Activated naive CD4-positive, alpha-beta T cell (primary cell): ENCODE data around the gene TOM1.
A peak's percentile ranks its signal among the peaks of the same experiment; 100 is the strongest.

Experiments used
- DNase-seq, 4 experiments: peaks; one replicate each; lab custom pipeline; 2025; lab: John Stamatoyannopoulos, UW

Gene TOM1

GRCh38 chr22:35324067-35324466 lies 24.4 kb downstream of the TOM1 start:
- DNase-seq = no peak

DNA sequence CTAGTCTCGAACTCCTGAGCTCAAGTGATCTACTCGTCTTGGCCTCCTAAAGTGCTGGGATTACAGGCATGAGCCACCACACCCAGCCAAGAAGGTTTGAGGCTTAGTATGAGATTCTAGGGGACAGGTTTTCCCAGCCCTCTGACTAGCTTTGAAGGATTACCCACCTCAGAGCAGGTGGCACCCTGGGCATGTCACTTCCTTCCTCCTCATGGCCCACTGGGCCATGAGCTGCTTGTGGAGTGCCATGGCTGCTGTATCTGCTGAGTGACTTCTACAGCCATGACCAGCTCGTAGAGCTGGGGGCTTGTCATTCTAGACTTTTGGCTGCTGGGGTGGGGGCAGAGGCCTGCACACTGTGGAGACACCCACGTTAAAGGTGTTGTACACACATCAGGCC lies 25.1 kb downstream of the TOM1 start:
- DNase-seq = no peak

DNA sequence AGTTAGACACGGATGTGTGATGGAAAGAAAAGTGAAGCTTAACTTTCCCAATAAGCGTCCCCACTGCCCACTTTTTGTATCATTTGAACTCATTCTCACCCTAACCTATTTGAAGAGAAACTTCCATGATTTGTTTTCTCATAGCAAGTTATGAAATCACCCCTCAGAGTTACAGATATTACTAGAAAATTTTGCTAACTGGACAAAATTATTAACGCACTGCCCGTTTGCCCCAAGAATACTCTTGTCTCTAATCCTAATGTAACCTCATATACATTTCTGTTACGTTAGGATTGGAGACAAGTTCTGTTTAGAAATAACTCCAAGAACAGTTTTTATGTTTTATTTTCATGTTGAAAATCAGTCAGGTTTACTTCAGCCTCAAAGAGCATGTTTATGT lies 25.5 kb downstream of the TOM1 start:
- DNase-seq = no peak

DNA sequence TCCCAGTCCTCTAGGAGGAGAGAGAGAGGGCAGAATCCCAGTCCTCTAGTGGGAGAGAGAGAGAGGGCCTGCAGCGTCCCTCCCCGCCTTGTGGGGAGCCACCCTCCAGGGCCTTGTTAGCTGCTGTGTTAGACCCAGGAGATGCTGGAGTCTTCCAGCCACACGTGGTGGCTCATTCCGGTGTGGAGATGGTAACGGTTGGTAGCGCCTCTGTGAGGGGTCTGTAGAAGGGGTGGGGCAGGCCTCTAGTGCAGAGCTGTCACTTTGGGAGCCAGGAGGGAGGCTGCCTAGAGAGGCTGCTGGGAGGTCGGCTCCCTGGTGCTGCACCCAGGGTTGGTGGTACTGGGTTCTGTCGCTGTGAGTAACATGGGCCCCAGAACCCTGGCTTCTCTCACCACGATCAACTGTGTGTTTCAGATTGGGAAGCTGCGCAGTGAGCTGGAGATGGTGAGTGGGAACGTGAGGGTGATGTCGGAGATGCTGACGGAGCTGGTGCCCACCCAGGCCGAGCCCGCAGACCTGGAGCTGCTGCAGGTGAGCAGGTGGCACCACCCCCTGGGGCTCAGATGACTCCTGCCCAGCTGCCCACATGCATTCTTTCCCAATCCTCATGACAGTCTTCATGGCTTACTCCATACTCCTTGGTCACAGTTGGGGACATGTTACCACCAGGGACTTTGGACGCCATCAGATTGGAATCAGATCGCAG lies 27.3 kb downstream of the TOM1 start:
- no peak for DNase-seq

DNA sequence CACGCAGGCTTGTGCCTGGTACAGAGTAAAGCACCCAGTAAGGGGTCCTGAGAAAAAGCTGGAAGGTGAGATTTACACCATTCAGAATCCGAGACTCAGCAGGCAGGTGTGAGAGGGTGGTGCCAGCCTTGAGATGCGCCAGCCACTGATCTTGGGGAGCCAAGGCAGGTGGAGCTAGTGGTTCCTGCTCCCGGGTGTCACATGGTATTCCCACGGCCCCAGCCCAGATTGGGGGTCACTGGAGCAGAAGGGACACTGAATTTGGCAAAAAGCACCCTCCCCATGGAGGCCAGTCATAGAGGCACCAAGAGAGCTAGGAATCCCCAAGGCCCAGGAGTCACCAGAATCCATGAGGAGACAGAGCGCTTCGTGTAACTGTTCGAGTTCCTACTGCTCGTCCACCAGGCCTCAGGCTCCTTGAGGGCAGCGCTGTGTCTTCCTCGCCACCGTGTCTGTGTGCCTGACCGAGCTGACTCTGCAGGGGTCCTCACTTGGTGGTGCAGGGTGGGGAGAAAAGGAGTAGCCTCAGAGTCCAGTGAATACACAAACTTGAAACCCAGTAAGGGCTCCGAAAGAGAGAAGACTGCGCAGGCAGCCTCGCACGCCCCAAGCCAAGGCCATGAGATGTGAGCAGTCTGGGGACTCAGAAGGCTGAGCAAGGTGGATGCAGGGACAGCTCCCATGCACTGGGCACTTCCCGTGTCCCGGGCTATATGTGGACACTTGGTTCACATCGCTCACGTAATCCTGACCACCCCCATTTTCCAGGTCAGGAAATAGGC lies 28.2 kb downstream of the TOM1 start:
- DNase-seq = no peak

GRCh38 chr22:35328472-35328885 lies 28.8 kb downstream of the TOM1 start:
- DNase-seq = no peak

- no peak for DNase-seq
Observed at GRCh38 chr22:35329114-35329847, 29.6 kb downstream of the TOM1 start.

- DNase-seq = peak in 3 of 4 experiments; percentile 6 to 35 (median 14)
Observed at GRCh38 chr22:35330258-35330861, 30.7 kb downstream of the TOM1 start.

GRCh38 chr22:35332278-35332677 lies 32.6 kb downstream of the TOM1 start:
- DNase-seq = no peak

- no peak for DNase-seq
Observed at GRCh38 chr22:35333220-35333619, 33.5 kb downstream of the TOM1 start.

- DNase-seq = no peak
Observed at GRCh38 chr22:35334004-35334403, 34.3 kb downstream of the TOM1 start.

DNA sequence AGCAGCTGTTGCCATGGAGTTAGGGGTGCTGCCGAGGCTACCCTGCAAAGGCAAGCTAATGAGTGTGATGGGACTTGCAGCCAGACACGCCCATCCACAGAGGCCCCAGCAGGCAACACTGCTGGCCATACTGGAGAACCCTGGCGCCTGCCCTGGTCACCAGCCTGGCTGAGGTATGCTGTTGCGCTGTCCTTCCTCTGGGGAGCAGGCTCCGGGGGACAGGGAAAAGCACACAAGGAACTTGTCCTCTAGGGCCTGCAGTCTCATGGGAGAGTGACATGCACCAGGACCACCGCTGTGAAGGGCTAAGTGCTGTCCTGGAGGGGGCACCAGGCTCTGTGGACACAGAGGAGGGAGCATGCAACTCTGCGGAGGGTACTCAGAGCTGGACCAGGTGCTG lies 35.8 kb downstream of the TOM1 start:
- no peak for DNase-seq

DNA sequence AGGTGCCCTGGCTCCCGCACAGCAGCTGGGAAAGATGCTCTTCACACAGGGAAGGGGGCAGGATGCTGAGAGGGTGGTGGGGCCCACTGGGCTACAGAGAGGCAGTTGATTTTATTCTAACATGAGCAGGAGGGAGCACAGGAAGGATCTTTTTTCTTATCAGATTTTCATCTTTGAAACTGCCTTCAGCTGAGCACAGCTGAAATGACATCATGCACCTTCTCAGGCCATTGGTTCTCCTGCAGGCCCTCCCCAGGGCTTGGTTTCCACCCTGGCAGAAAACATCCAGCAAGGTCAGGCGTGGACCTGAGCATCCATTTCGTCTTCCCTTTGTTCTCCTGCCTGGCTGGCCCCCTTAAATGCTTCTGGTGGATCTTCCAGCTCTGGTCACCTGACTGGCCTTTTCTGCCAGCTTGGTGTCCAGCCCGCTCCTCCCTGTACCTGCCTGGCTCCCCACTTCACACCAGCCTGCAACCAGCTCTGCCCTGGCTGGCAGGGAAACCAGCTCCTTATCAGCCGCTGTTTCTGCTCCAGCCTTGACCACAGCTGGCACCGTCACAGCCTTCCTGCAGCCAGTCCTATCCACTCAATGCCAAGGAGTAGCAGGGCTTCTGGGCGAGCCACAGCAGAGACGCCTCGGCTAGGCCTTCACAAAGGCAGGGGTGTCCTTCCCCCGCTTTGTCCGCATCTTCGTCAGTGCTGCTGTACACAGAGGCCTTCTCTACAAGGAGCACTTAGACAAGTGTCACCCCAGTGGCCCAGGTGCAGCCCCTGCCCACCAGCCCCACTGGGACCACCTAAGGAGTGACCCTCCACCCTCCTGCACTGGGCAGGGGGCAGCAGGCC lies 36.5 kb downstream of the TOM1 start:
- no peak for DNase-seq

- no peak for DNase-seq
Observed at GRCh38 chr22:35337932-35338331, 38.2 kb downstream of the TOM1 start.

DNA sequence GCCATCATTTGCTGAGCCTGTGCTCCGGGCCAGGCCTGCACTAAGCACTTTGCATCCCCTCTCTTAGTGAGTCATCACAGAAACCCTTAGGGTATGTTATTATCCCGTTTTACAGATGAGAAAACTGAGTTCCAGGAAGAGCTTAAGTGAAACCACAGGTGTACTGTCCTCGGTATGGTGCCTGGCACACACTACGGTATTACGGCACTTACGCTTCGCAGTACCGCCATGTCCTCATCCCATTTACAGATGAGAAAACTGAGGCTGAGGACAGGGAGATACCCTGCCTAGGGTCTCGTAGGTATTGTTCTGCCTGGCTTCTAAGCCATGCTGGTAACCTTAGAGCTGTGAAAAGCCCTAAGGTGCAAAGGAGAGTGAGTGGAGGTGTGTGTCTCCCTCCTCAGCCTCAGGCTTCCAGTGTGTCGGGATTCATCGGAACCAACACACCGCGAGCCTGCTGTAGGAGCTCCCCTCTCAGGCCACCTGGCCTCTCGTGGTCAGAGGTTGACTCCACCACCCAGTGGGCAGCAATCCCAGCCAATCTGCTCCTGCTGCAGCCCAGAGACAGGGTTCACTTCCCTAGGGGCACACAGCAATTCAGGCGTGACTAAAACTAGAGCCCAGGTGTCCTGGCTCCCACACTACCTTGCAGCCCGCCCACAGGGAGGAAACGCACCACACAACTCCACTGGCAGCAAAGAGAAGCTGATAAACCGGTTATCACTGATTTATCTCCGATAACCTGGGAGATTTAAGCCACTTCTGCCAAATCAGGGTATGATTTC lies 41.6 kb downstream of the TOM1 start:
- no peak for DNase-seq

GRCh38 chr22:35342390-35342789 lies 42.7 kb downstream of the TOM1 start:
- no peak for DNase-seq

GRCh38 chr22:35343664-35344550 lies 44.2 kb downstream of the TOM1 start:
- DNase-seq = no peak

- DNase-seq = no peak
Observed at GRCh38 chr22:35344956-35345690, 45.4 kb downstream of the TOM1 start.
